ENCODE measurements around the gene TOM1.

Gene TOM1

GRCh38 chr22:35305525-35306070 lies 5.9 kb downstream of the TOM1 start:
- TF ChIP-seq CTCF (IDR thresholded peaks at IDR 0.05; ENCODE audit: extremely low read depth, insufficient read depth, missing control alignments): no peak
- no peak for DNase-seq (ENCODE audit: low spot score)
- in situ Hi-C loops (cut with MboI; ENCODE audit: low pct_unique_long_range_greater_than_20kb, low sequenced_read_pairs, unreplicated experiment): no loop called here

GRCh38 chr22:35306350-35306967 lies 6.8 kb downstream of the TOM1 start:
- no peak for DNase-seq (ENCODE audit: low spot score)
- no peak for TF ChIP-seq CTCF (IDR thresholded peaks at IDR 0.05; ENCODE audit: extremely low read depth, insufficient read depth, missing control alignments)
- in situ Hi-C loops (cut with MboI; ENCODE audit: low pct_unique_long_range_greater_than_20kb, low sequenced_read_pairs, unreplicated experiment): no loop called here

- in situ Hi-C loops (cut with MboI; ENCODE audit: low pct_unique_long_range_greater_than_20kb, low sequenced_read_pairs, unreplicated experiment): no loop called here
- no peak for DNase-seq (ENCODE audit: low spot score)
- TF ChIP-seq CTCF (IDR thresholded peaks at IDR 0.05; ENCODE audit: extremely low read depth, insufficient read depth, missing control alignments): no peak
Measured at GRCh38 chr22:35307372-35307771, 7.7 kb downstream of the TOM1 start.

GRCh38 chr22:35307892-35308291 lies 8.2 kb downstream of the TOM1 start:
- in situ Hi-C loops (cut with MboI; ENCODE audit: low pct_unique_long_range_greater_than_20kb, low sequenced_read_pairs, unreplicated experiment): no loop called here
- TF ChIP-seq CTCF (IDR thresholded peaks at IDR 0.05; ENCODE audit: extremely low read depth, insufficient read depth, missing control alignments): no peak

GRCh38 chr22:35308480-35309021 lies 8.9 kb downstream of the TOM1 start:
- peak; percentile 38 for DNase-seq (ENCODE audit: low spot score)
- TF ChIP-seq CTCF (IDR thresholded peaks at IDR 0.05; ENCODE audit: extremely low read depth, insufficient read depth, missing control alignments): no peak
- in situ Hi-C loops (cut with MboI; ENCODE audit: low pct_unique_long_range_greater_than_20kb, low sequenced_read_pairs, unreplicated experiment): no loop called here

More at GRCh38 chr22:35307892-35308291, 8.2 kb downstream of the TOM1 start:
- DNase-seq (ENCODE audit: low spot score): no peak

GRCh38 chr22:35310556-35311550 lies 11.2 kb downstream of the TOM1 start:
- in situ Hi-C loops (cut with MboI; ENCODE audit: low pct_unique_long_range_greater_than_20kb, low sequenced_read_pairs, unreplicated experiment): no loop called here
- TF ChIP-seq CTCF (IDR thresholded peaks at IDR 0.05; ENCODE audit: extremely low read depth, insufficient read depth, missing control alignments): no peak
- no peak for DNase-seq (ENCODE audit: low spot score)

All from GM13977 (cell line).